HEK293 (cell line): ENCODE data around the gene ZBTB25.

Experiments
- CTCF ChIA-PET: fragments of 350-600 bp; formaldehyde crosslinking; extraction: SDS; loops from one replicate; lab custom pipeline; 2021; ENCODE audit warnings: antibody characterized with exemption; lab: Yijun Ruan, JAX
- POLR2A ChIA-PET: fragments of 300-600 bp; formaldehyde crosslinking; extraction: SDS; loops from one replicate; lab custom pipeline; 2020; ENCODE audit warnings: antibody characterized with exemption, inconsistent platforms; lab: Yijun Ruan, JAX
- H3K27ac ChIP-seq: fragments of 200-500 bp; sonication (Bioruptor generic); 2 replicates; pipeline ENCODE4 v1.5.1; 2014; ENCODE audit warnings: low read depth, low read length, control low read depth, inconsistent platforms; ENCODE audit errors: extremely low read depth
- H3K36me3 ChIP-seq, 2 experiments: fragments of 200-500 bp in 1 of 2; sonication (Bioruptor generic) in 1 of 2; 1 replicate in 1 of 2; 2 replicates in 1 of 2; pipeline ENCODE4 v1.5.1; 2014 to 2017; ENCODE audit warnings: inconsistent platforms in 2 of 2, low read length in 2 of 2; ENCODE audit not compliant: control insufficient read depth in 2 of 2, insufficient read depth in 1 of 2
- H3K4me1 ChIP-seq: fragments of 200-500 bp; sonication (Bioruptor generic); 2 replicates; pipeline ENCODE4 v1.5.1; 2014; ENCODE audit warnings: mild to moderate bottlenecking, low read length, inconsistent platforms; ENCODE audit not compliant: control insufficient read depth, insufficient read depth
- H3K4me3 ChIP-seq: 2 replicates; pipeline ENCODE4 v1.5.1; 2011; ENCODE audit warnings: low read depth, mild to moderate bottlenecking, control low read depth, low read length, moderate library complexity
- H3K9me3 ChIP-seq: fragments of 200-500 bp; sonication (Bioruptor generic); 2 replicates; pipeline ENCODE4 v1.5.1; 2014; ENCODE audit warnings: low read depth, low read length, inconsistent platforms; ENCODE audit not compliant: control insufficient read depth, insufficient read depth
- BCL11A ChIP-seq: fragments of 450-650 bp; formaldehyde crosslinking; IDR thresholded peaks from 2 replicates; pipeline ENCODE4 v1.5.1; 2016; ENCODE audit warnings: low read depth, missing biosample characterization, missing genetic modification characterization
- HOXA7 ChIP-seq: sonication (generic); formaldehyde crosslinking; IDR thresholded peaks from 2 replicates; pipeline ENCODE4 v1.8.1; 2022; ENCODE audit warnings: missing genetic modification reagents, borderline replicate concordance
- IKZF3 ChIP-seq: fragments of 450-650 bp; IDR thresholded peaks from 2 replicates; pipeline ENCODE4 v1.5.0; 2018; ENCODE audit warnings: missing biosample characterization, mild to moderate bottlenecking, missing genetic modification characterization, moderate library complexity
- KLF1 ChIP-seq: fragments of 450-650 bp; formaldehyde crosslinking; IDR thresholded peaks from 2 replicates; pipeline ENCODE4 v1.5.1; 2016; ENCODE audit warnings: missing biosample characterization, missing genetic modification characterization
- MZF1 ChIP-seq: fragments of 450-650 bp; formaldehyde crosslinking; IDR thresholded peaks from 2 replicates; pipeline ENCODE4 v1.5.1; 2017; ENCODE audit warnings: missing biosample characterization, missing genetic modification characterization, borderline replicate concordance
- PBX3 ChIP-seq: sonication (generic); formaldehyde crosslinking; IDR thresholded peaks from 2 replicates; pipeline ENCODE4 v1.8.1; 2022; ENCODE audit warnings: mild to moderate bottlenecking, moderate library complexity, missing genetic modification reagents
- PRDM4 ChIP-seq: fragments of 450-650 bp; formaldehyde crosslinking; IDR thresholded peaks from 2 replicates; pipeline ENCODE4 v1.5.1; 2017; ENCODE audit warnings: missing biosample characterization, missing genetic modification characterization
- SP2 ChIP-seq: fragments of 450-650 bp; formaldehyde crosslinking; IDR thresholded peaks from 2 replicates; pipeline ENCODE4 v1.5.1; 2016; ENCODE audit warnings: missing biosample characterization, missing genetic modification characterization
- ZBTB44 ChIP-seq: fragments of 450-650 bp; IDR thresholded peaks from 2 replicates; pipeline ENCODE4 v1.5.1; 2018; ENCODE audit warnings: missing biosample characterization, mild to moderate bottlenecking, missing genetic modification characterization
- ZBTB7A ChIP-seq: fragments of 450-650 bp; formaldehyde crosslinking; IDR thresholded peaks from 2 replicates; pipeline ENCODE4 v1.5.1; 2016; ENCODE audit warnings: low read depth, missing biosample characterization, missing genetic modification characterization
- ZFHX2 ChIP-seq: fragments of 450-650 bp; formaldehyde crosslinking; conservative IDR thresholded peaks from 2 replicates; pipeline ENCODE4 v1.5.1; 2016; ENCODE audit warnings: missing biosample characterization, missing genetic modification characterization
- ZIC2 ChIP-seq: fragments of 450-650 bp; formaldehyde crosslinking; IDR thresholded peaks from 2 replicates; pipeline ENCODE4 v1.5.1; 2016; ENCODE audit warnings: missing biosample characterization, missing genetic modification characterization
- ZNF112 ChIP-seq: fragments of 450-650 bp; formaldehyde crosslinking; IDR thresholded peaks from 2 replicates; pipeline ENCODE4 v1.5.0; 2017; ENCODE audit warnings: missing biosample characterization, missing genetic modification characterization
- ZNF121 ChIP-seq: fragments of 450-650 bp; formaldehyde crosslinking; IDR thresholded peaks from 2 replicates; pipeline ENCODE4 v1.5.1; 2016; ENCODE audit warnings: missing biosample characterization, missing genetic modification characterization
- ZNF132 ChIP-seq: fragments of 450-650 bp; formaldehyde crosslinking; IDR thresholded peaks from 2 replicates; pipeline ENCODE4 v1.5.1; 2017; ENCODE audit warnings: missing biosample characterization, missing genetic modification characterization, borderline replicate concordance
- ZNF133 ChIP-seq: fragments of 450-650 bp; formaldehyde crosslinking; IDR thresholded peaks from 2 replicates; pipeline ENCODE4 v1.5.1; 2016; ENCODE audit warnings: missing biosample characterization, missing genetic modification characterization
- ZNF138 ChIP-seq: fragments of 450-650 bp; formaldehyde crosslinking; IDR thresholded peaks from 2 replicates; pipeline ENCODE4 v1.5.1; 2016; ENCODE audit warnings: missing biosample characterization, missing genetic modification characterization, borderline replicate concordance
- ZNF292 ChIP-seq: fragments of 450-650 bp; formaldehyde crosslinking; IDR thresholded peaks from 2 replicates; pipeline ENCODE4 v1.5.1; 2016; ENCODE audit warnings: low read depth, missing biosample characterization, missing genetic modification characterization, borderline replicate concordance
- ZNF324 ChIP-seq: fragments of 450-650 bp; formaldehyde crosslinking; IDR thresholded peaks from 2 replicates; pipeline ENCODE4 v1.5.1; 2016; ENCODE audit warnings: missing biosample characterization, missing genetic modification characterization
- ZNF366 ChIP-seq: fragments of 450-650 bp; formaldehyde crosslinking; conservative IDR thresholded peaks from 2 replicates; pipeline ENCODE4 v1.5.1; 2016; ENCODE audit warnings: missing biosample characterization, missing genetic modification characterization
- ZNF404 ChIP-seq: fragments of 450-650 bp; formaldehyde crosslinking; IDR thresholded peaks from 2 replicates; pipeline ENCODE4 v1.5.1; 2017; ENCODE audit warnings: missing biosample characterization, missing genetic modification characterization
- ZNF426 ChIP-seq: fragments of 450-650 bp; formaldehyde crosslinking; IDR thresholded peaks from 2 replicates; pipeline ENCODE4 v1.5.1; 2017; ENCODE audit warnings: missing biosample characterization, missing genetic modification characterization, mild to moderate bottlenecking, inconsistent platforms, moderate library complexity
- ZNF514 ChIP-seq: fragments of 450-650 bp; formaldehyde crosslinking; IDR thresholded peaks from 2 replicates; pipeline ENCODE4 v1.5.1; 2016; ENCODE audit warnings: missing biosample characterization, missing genetic modification characterization
- ZNF530 ChIP-seq: fragments of 450-650 bp; formaldehyde crosslinking; IDR thresholded peaks from 2 replicates; pipeline ENCODE4 v1.5.1; 2016; ENCODE audit warnings: low read depth, missing biosample characterization, missing genetic modification characterization
- ZNF600 ChIP-seq: fragments of 450-650 bp; formaldehyde crosslinking; IDR thresholded peaks from 2 replicates; pipeline ENCODE4 v1.5.1; 2016; ENCODE audit warnings: missing biosample characterization, missing genetic modification characterization
- ZNF623 ChIP-seq: fragments of 450-650 bp; formaldehyde crosslinking; IDR thresholded peaks from 2 replicates; pipeline ENCODE4 v1.5.1; 2016; ENCODE audit warnings: missing biosample characterization, missing genetic modification characterization
- ZNF624 ChIP-seq: fragments of 450-650 bp; formaldehyde crosslinking; IDR thresholded peaks from 2 replicates; pipeline ENCODE4 v1.5.1; 2017; ENCODE audit warnings: missing biosample characterization, missing genetic modification characterization
- ZNF658 ChIP-seq: fragments of 450-650 bp; formaldehyde crosslinking; IDR thresholded peaks from 2 replicates; pipeline ENCODE4; 2016; ENCODE audit warnings: missing biosample characterization, missing genetic modification characterization
- ZNF830 ChIP-seq: fragments of 450-650 bp; IDR thresholded peaks from 2 replicates; pipeline ENCODE4 v1.5.0; 2018; ENCODE audit warnings: missing biosample characterization, missing genetic modification characterization, low read depth, mild to moderate bottlenecking, moderate library complexity
- ZSCAN30 ChIP-seq: fragments of 450-650 bp; IDR thresholded peaks from 2 replicates; pipeline ENCODE4 v1.5.1; 2018; ENCODE audit warnings: missing biosample characterization, mild to moderate bottlenecking, missing genetic modification characterization, moderate library complexity
- ZSCAN4 ChIP-seq: fragments of 450-650 bp; formaldehyde crosslinking; IDR thresholded peaks from 2 replicates; pipeline ENCODE4 v1.5.1; 2017; ENCODE audit warnings: missing biosample characterization, missing genetic modification characterization
- ZXDB ChIP-seq: fragments of 450-650 bp; formaldehyde crosslinking; IDR thresholded peaks from 2 replicates; pipeline ENCODE4 v1.5.1; 2016; ENCODE audit warnings: missing biosample characterization, missing genetic modification characterization

The ZBTB25 gene

GRCh38 chr14:64503434-64504309 lies at the start of gene ZBTB25:
Gene ZBTB25, minus strand, starts transcription at chr14:64503838. Its CDS starts 13,305 bp downstream, at chr14:64490533.
- H3K4me3 ChIP-seq = peak within 1 kb of the TSS; percentile 62
- H3K36me3 ChIP-seq = peaks cover 0 to 7% of the 10 kb centered on the region in 2 experiments; a peak in 1 of 3 replicates
- H3K4me1 ChIP-seq = peaks cover 23% of the 10 kb centered on the region
- no peaks in the 10 kb centered on the region for H3K9me3 ChIP-seq
- peak within 1 kb of the TSS; percentile 99 for H3K27ac ChIP-seq
- ChIA-PET POLR2A (interaction anchor here (0.5 to 5.2 kb wide), 26 partner anchors 8 to 629 kb away, joined by 3 to 54 read pairs (median 4); partner anchors contain the start of genes HSPA2, MTHFD1 and SPTB), CTCF (interaction anchor here (1.0 kb wide), 1 partner anchor 74 kb away, joined by 3 read pairs; no protein-coding TSS in a partner anchor)
- TF ChIP-seq ZIC2 = peak; percentile 81
- peak; percentile 66; the same call in 1 of the 2 replicates for TF ChIP-seq ZNF121
- TF ChIP-seq MZF1 = no peak
- TF ChIP-seq ZBTB44 (tag by site-specific recombination) = peak; percentile 44; the same call in 1 of the 2 replicates
- TF ChIP-seq ZNF366 (tag by site-specific recombination) = no peak; the same call in 1 of the 2 replicates
- TF ChIP-seq ZNF624 (tag by site-specific recombination) = no peak
- peak; percentile 64 for TF ChIP-seq ZXDB
- TF ChIP-seq ZSCAN4 = peak; percentile 35; the same call in 1 of the 2 replicates
- TF ChIP-seq ZNF623 (tag by site-specific recombination) = no peak
- no peak for TF ChIP-seq ZNF133 (tag by site-specific recombination)
- TF ChIP-seq ZNF112 (tag by site-specific recombination) = no peak
- TF ChIP-seq ZNF426 = no peak
- no peak for TF ChIP-seq ZNF830 (tag by site-specific recombination)
- peak; percentile 59; the same call in 1 of the 2 replicates for TF ChIP-seq ZNF600 (tag by site-specific recombination)
- TF ChIP-seq ZNF658 (tag by site-specific recombination) = no peak
- TF ChIP-seq ZNF514 (tag by site-specific recombination) = no peak
- TF ChIP-seq PRDM4 (tag by site-specific recombination) = no peak
- no peak; the same call in 1 of the 2 replicates for TF ChIP-seq ZNF324 (tag by site-specific recombination)
- TF ChIP-seq ZNF138 (tag by site-specific recombination) = no peak
- no peak for TF ChIP-seq ZBTB7A
- TF ChIP-seq BCL11A = peak; percentile 66; the same call in 1 of the 2 replicates
- no peak for TF ChIP-seq IKZF3 (tag by site-specific recombination)
- TF ChIP-seq PBX3 (CRISPR knock-in tag) = peak; percentile 85; the same call in 1 of the 2 replicates
- no peak for TF ChIP-seq ZNF530
- TF ChIP-seq ZNF404 (tag by site-specific recombination) = no peak
- no peak for TF ChIP-seq ZNF292 (tag by site-specific recombination)
- TF ChIP-seq KLF1 (tag by site-specific recombination) = peak; percentile 80; the same call in 1 of the 2 replicates
- no peak for TF ChIP-seq ZNF132 (tag by site-specific recombination)
- no peak for TF ChIP-seq HOXA7 (CRISPR knock-in tag)
- peak; percentile 72 for TF ChIP-seq SP2 (tag by site-specific recombination)
- peak; percentile 84 for TF ChIP-seq ZFHX2
- peak; percentile 4; the same call in 1 of the 2 replicates for TF ChIP-seq ZSCAN30 (tag by site-specific recombination)
